Anterior cingulate cortex (tissue), 58 donors: ENCODE data around the gene DCDC1.
"Not testable (repeated sequence)": the region's sequence is repeated elsewhere in the genome, so short reads cannot be mapped to it uniquely, and the experiment has no call there.

Experiments used
- DNase-seq, 58 donors: peaks; one replicate each; lab custom pipeline; 2025; lab: John Stamatoyannopoulos, UW

Gene DCDC1

DNA sequence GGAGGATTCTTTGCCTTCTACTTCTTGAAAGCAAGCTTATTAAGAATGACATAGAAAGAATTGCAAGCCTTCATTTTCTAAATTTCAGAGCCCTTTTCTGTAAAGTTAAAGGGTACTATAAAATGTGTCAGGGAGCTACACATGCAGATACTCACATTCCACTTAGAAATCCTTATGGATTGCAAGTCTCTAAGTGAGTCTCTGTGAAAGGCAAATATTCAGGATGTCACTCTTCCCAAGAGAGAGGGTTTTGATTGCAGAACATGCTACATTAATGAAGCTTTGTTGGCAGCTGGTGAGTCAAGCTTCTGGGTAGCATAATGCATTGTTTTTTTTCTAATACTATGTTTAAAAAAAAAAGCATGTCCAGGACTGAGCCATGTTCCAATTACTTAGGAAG lies 369.2 kb downstream of the DCDC1 start:
- DNase-seq = no peak

DNA sequence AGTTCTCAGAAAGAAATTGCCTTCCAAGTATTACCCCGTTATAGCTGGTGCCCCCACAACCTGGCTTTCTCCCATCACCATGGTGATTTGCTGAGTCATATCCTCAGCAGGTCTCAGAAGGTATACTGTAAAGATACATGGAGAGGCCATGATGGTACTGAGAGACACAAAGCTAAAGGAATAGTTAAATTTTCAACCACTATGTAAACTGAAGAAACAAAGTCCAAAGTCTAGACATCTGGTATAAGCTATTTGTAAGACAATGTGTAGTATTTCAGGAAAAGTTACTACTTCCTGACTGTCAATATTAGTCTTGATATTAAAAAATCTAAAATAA lies 377.1 kb downstream of the DCDC1 start:
- DNase-seq = no peak

DNA sequence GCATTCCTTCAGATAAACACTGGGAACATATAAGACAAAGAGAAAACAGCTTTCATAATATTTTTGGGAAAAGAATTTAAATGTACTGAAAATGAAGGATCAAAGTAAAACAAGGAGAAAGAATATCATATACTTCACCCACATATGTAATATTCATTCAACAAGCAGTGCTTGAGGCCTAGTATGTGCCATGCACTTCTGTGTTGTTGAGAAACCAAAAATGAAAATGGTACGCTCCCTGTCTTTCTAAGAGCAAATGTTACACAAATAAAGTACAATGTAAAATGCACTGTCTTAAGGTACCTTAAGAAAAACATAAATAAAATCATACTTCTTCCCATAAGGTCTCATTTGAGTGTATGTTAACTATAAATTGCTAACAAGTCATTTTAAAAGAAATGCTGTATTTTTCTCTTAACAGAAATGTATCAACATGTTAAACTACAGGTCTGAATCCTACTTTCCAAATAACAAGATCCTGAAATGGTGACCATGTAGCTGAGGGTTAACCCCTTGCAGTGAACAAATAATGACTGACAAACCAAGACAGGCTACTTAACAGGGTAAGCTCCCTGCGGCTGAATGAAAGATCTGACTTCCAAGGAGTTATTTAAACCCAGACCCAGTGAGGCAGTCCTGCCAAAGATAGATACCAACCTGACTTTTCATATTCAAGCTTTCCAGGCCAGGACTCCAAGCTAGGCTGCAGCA lies 377.6 kb downstream of the DCDC1 start:
- DNase-seq = no peak

DNA sequence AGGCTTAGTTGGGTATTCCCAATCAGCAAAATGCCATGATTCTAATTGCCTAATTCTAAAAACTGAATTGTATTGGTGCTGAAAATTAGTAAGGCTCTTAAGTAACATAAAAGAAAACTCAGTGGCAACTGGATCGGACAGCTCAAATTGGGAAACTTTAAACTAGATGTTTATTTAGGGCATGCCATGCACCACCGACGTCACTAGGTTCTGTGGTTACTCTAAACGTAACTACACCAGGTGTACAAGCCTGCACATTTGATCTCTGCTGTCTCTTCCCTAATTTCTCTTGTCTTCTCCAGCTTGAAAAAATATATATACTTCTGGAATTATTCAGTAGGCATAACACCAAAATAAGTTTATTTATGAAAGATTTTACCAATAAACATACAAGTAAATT lies 378.2 kb downstream of the DCDC1 start:
- DNase-seq = no peak

DNA sequence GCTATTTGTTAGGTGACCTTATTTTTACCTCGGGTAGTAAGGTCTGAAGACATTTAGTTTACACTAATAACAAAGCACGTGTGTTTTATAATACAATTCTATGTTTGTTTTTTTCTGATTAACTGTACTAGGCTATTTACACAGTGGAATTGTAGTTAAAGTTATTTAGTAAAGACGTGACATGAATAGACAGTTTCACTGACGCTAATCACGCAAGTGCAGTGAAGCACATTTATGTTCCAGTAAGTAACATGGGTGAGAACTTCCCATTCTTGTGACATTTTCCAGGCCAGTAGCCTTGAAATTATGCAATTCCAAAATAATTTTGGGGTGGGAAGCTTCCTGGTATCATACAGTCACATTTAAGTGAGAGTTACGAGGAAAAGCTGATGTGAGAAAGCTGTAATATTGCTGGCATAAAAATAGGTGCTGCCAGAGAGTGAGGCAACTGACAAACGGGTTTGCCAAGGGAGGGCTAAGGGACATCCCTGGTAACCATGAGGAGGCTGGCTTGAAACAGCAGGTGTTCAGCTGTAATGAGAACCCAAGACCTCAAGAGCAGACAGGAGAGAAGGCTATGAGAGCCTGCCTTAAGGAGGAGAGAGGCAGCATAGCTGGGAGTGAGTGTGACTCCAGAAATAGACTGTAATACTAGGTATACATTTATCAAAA lies 378.8 kb downstream of the DCDC1 start:
- DNase-seq = no peak

DNA sequence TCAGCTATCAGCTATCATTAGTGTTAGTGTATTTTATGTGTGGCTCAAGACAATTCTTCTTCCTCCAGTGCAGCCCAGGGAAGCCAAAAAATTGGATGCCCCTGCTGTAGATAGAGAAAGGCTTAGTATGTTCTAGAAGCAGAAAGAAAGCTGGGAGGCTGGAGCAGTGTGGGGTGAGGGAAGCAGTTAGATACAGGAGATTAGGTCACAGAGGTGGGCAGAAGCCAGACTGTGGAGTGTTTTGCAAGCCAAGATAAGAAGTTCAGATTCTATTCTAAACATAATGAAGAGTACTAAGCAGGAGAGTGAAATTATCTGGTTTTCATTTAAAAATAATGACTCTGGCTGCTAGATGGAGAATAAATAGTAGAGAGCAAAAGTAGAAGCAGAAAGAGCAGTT lies 381.7 kb downstream of the DCDC1 start:
- no peak for DNase-seq

DNA sequence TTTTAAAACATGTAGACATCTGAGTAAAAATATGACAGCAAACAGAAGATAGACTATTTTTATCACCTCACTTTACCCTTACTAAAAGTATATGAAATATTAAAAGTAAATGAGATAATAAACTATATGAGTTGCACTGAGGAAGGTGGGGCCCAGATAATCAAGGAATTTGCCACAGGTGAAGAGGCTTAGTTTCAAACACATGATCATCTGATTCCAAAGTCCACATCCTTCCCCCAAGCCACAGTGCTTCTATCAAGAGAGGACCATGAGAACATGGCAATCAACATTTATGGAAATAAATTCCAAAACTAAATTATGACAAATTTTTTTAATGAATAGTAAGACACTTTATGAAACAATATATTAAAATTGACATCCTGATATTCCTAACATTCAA lies 384.0 kb downstream of the DCDC1 start:
- DNase-seq = no peak

DNA sequence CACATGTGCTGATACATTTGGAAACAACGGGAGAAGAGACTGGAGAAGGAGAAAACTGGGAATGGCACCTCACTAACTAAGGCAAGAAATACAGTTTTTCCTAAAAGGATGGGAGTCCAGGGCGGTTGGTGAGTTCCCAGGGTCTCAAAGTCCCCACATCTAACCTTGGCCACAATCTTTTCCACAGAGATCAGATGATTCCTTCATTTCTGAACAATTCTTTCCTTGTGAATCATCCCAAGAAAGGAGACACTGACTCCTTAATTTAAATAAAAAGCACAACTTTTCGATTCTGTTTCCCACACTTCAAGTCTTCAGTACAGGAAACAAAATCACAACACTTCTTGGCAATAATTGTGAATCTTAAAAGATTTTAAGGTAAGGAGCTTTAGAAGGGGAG lies 384.7 kb downstream of the DCDC1 start:
- DNase-seq = no peak

DNA sequence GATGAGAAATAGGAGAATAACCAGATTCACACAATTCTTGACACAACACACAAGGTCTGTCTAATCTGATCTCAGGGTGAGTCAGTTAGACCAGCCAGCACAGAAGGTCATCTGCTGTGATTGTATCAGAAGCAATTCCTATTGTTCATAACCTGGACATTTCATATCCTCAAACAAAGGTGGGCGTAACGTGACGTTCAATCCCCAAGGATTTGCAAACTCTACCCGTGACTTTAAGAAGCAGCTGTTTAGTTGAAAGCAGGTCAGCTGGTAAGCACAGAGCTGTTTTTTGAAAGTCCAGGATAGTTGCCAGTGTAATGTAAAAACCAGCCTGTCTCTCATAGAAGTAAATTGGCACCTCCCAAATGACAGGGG lies 385.1 kb downstream of the DCDC1 start:
- no peak for DNase-seq

DNA sequence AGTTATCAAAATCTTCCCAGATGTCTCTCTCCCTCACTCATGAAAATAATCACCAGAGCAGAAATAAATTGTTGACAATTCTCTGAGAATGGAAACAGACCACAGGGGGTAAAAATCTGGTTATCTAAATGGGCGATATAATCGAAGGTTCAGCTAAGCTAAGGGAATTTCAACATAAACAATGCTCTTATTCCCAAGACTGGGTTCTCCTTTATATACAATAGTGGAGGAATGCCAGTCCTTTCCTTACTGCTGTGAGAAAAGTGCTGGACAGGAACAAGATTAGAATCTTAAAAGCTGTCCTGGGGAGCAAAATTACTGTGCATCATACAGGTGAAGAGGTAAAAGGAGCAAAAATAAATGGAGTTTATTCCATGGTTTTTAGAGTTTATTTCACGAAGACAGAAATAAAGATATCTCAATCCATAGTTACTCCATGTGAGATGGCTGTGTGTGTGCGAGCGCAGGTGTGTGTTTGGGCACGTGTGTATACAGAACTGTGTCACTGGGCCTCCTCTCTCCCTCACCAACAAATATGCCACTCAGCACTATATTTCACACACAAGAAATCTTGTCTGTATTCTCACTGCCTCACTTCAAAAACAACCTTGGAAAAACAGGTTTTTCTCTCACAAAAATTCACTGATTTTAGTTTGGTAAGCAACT lies 385.6 kb downstream of the DCDC1 start:
- DNase-seq = no peak

DNA sequence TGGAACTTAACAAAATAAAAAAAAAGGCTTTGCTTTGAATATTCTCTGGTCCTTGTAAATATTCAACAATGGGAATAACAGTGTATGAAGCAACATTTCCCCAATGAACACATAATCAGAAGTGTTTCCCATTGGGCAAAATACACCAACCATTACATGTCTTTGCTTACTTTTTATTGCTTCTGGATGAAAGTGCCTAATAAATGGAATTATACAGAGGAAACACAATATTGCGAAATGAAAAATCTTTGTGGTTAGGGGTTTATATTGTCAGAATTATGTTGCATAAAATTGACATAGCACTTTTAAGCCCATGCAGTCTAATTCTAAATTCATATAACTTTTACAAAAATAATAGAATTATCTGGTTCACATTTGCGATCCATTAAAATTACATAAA lies 386.4 kb downstream of the DCDC1 start:
- no peak for DNase-seq

DNA sequence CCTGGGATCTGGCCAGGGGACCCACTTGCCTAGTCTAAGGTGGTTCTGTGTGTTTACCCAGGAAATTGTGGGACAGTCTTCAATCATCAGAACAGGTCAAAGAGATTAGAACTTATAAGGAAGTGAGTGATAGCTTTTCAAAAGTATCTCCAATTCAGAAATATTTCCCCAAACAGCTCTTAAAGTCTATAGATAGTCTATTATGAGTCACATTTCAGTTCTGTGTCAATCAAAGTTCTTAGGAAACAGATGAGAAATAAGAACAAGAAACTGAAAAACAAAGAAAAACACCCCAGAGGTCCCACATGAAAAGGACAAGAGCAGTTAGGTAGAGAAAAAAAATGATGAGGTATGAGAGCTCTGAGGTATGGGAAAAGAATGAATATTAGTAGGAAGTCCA lies 402.0 kb downstream of the DCDC1 start:
- DNase-seq = no peak

DNA sequence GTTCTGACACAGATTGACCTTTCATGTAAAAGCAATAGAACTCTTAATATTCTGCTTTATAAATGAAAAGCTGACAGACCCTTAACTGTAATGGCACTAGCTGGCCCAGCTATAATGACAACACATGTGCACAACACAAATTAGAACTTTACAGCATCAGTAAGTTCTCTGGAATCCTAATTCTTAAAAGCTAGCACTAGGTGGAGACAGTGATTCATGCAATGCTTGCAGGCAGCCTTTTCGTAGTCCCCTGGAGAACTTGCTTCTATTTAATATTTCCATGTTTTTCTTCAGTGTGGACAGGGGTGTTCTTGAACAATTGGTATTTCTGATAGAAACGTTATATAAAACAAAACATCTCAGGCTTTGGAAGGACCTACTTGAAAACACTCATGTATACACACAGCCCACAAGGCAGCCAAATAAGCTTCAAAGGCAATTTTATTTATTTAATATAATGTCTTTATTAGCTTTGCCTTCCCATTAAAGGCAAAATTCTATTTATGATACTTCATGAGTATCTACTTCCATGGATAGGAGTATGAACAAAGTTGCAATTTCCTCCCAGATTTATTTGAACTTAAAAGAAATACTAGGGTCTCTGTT lies 409.0 kb downstream of the DCDC1 start:
- DNase-seq = peak in 3 of 58 donors; percentile 1 to 51 (median 25)

DNA sequence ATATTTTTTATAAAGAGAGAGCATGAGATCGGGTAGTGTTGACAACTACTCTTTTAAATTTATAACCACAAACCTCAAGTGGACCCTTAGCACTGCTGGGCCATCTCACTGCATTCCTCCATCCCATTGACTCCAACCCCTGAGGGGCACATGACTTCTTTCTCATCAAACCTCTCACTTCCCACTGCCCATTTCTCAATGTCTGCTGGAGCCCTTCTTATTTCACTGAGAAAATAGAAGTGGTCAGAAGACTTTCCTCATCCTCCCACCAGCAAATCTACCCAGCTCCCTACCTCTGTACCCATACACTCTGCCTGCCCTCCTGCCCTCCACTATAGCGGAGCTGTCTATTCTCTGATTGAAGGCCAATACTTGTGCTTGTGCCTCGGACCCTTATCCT lies 412.8 kb downstream of the DCDC1 start:
- DNase-seq = no peak

DNA sequence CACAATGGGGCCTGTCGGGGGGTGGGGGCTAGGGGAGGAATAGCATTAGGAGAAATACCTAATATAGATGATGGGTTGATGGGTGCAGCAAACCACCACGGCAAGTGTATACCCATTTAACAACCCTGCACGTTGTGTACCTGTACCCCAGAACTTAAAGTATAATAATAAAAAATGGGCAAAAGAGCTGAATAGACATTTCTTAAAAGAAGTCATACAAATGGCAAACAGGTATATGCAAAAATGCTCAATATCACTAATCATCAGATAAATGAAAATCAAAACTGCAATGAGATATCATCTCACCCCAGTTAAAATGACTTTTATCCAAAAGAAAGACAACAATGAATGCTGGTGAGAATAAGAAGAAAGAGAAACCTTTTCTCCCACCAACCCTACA lies 419.7 kb downstream of the DCDC1 start:
- DNase-seq = no peak

DNA sequence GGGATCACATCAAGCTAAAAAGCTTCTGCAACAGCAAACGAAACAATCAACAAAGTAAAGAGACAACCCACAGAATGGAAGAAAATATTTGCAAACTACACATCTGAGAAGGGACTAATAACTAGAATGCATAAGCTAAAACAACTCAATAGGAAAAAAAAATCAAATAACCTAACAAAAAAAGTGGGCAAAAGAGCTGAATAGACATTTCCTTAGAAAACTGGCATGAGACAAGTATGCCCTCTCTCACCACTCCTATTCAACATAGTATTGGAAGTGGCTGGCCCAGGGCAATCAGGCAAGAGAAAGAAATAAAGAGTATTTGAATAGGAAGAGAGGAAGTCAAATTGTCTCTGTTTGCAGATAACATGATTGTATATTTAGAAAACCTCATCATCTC lies 421.8 kb downstream of the DCDC1 start:
- DNase-seq = not testable (repeated sequence)

DNA sequence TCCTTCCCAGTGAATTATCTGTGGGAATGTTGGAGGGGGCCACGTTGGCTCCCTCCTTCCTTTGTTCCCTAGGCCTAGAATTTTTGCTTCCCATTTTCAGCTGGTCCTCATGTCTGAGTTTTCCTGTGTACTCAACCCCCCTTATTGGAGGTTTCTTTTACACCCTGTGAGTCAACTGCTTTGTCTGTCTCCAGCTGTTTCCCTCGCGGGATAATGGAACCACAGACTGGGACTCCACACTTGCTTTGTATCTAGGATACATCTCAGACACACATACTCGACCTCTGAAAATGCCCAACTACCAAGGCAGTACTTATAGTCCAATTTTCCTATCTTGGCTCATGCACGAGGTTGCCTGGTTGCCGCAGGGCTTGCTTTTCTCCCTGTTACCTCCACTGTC lies 430.7 kb downstream of the DCDC1 start:
- DNase-seq = no peak

DNA sequence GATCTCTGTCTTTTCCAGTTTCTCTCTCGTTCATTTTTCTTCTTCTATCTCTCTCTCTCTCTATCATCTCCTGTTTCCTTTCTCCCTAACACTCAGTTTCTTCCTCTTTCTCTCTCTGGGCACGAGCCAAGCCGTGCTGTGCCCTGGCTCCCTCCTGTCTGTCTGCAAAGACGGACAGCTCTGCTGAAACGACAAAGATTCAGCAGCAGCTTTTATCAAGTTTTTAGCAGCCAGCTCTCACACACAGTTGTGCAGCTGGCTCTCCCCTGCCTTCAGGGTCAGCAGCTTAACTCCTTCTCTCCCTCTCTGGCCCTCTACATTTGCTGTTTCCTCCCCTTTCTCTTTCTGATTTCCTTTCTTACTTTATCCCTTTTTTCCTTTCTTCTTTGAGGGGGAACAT lies 431.4 kb downstream of the DCDC1 start:
- DNase-seq = no peak

DNA sequence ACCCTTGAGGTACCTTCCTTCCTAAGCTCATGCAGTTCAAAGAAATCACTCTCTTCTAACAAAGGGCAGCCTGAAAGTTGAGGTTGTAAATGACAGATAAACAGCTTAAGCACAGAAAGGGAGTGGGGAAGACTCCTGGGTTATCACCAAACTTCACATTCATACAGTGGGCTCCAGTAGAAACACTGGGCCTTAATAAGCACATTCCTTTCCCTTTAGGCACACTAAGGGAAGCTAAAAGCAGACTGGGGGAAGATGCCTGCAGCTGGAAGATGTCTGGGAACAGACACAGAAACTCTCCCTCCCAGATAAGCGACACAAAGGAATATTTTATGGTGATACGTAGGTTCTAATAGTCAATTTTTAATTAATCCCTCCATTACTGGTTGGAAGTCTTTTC lies 433.0 kb downstream of the DCDC1 start:
- DNase-seq = no peak

DNA sequence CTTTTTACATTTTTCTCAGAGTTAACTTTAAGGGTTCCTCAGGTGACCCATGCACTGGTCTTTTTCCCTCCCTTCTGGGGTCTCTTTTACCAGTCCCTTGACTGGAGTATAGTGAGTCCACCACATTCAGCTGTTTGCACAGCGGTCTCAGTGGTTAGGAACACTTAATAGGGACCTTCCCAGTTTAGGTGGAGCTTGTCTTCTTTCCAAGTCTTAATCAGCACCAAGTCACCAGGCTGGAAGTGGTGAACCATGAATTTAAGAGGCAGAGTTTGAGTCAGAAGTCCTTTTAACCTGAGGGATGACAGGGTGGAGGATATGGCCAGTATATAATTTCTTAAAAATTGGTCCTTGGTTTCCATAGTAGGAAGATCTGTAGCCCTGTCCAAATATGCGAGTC lies 433.7 kb downstream of the DCDC1 start:
- DNase-seq = no peak

DNA sequence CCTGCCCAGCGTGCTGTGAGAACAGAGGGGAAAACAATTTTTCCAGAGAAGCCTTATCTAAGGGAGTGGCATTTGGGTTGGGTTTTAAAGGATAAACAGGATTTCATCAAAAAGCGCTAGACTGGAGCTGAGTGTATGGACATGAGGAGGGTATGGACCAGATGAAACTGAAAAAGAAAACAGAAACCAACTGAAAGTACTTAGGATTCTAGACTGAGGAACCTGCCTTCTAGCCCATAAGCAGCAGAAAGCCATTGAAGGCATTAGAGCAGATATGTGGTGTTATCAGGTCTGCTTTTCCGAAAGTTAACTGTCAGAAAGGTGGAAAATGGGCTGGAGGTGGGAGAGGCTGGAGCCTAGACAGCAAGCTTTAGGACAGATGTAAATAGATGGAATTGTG lies 443.4 kb downstream of the DCDC1 start:
- DNase-seq = no peak

DNA sequence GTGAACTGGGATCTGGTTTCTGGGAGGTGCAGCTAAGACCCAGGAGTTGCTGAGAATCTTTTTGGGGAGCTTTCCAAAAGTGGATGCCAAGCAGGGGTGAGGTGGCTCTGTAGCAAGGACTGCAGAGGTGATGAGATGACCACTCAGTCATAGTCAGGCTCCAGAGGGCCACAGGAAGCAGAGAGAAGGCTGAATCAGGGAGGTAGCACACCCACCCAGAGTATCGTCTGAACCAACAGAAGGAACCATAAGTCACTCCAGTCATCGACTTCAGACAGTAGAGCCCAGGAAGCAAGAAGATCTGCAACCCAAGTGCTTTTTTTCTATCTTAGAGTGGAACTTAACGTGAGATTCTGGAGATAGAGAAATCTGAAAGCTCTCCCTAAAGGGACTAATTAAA lies 447.7 kb downstream of the DCDC1 start:
- no peak for DNase-seq
